Stimulated activated naive CD8-positive, alpha-beta T cell treated with anti-CD3 and anti-CD28 coated beads, Interleukin-15, amount 100 ng/mL, for 72 hours (primary cell): Measurements from ENCODE around the gene FYCO1.
A peak's percentile ranks its signal among the peaks of the same experiment; 100 is the strongest.

Source experiments
- ATAC-seq: fragments of 150-1000 bp; cut with Tn5 transposase; 2 replicates; pipeline ENCODE4 v1.10.0; 2021; ENCODE audit warnings: mild to moderate bottlenecking, moderate library complexity
- DNase-seq, 2 donors: peaks; one replicate each; pipeline ENCODE4 v3.0.0; 2021 to 2022
- H3K27ac Mint-ChIP-seq, 2 donors: one replicate each; pipeline ENCODE4 v1.8.0; 2022; ENCODE audit warnings: mild to moderate bottlenecking in 2 of 2, mixed read lengths in 2 of 2, moderate library complexity in 2 of 2
- H3K27me3 Mint-ChIP-seq: one replicate; pipeline ENCODE4 v1.8.0; 2022; ENCODE audit warnings: mixed read lengths
- H3K4me1 Mint-ChIP-seq: one replicate; pipeline ENCODE4 v1.8.0; 2022; ENCODE audit warnings: mild to moderate bottlenecking, mixed read lengths
- H3K4me3 Mint-ChIP-seq, 2 donors: one replicate each; pipeline ENCODE4 v1.8.0; 2022; ENCODE audit warnings: mild to moderate bottlenecking in 2 of 2, mixed read lengths in 2 of 2, moderate library complexity in 1 of 2
- H3K9me3 Mint-ChIP-seq, 2 donors: one replicate each; pipeline ENCODE4 v1.8.0; 2022; ENCODE audit warnings: mixed read lengths in 2 of 2

FYCO1 gene

DNA sequence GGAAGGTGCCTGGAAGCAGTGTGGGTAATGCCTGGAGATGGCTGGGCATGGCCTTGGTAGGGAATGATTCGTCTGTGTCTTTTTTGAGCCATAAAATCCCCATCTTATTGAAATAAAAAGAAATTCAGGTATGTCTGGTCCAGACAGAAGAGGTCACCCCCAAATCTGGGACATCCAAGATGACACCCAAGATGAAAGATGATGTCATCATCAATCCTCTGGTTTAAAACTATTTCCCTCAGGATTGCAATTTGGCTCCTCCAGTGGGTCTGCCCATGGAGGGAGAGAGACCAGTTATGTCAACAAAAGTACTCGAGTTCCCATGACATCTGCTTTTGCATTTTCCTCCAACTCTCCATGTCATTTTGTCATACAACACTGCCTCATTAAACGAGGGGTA lies 126.0 kb downstream of the FYCO1 start:
- H3K27me3 Mint-ChIP-seq: peaks cover 84% of the 10 kb centered on the region
- H3K27ac Mint-ChIP-seq: peak overlapping the region in 1 of 2 donors; percentile 55
- no peak overlapping the region for H3K4me3 Mint-ChIP-seq
- H3K9me3 Mint-ChIP-seq: peaks cover 7 to 9% of the 10 kb centered on the region in 2 donors
- peaks cover 52% of the 10 kb centered on the region for H3K4me1 Mint-ChIP-seq
- DNase-seq (no peak), ATAC-seq (no peak)

DNA sequence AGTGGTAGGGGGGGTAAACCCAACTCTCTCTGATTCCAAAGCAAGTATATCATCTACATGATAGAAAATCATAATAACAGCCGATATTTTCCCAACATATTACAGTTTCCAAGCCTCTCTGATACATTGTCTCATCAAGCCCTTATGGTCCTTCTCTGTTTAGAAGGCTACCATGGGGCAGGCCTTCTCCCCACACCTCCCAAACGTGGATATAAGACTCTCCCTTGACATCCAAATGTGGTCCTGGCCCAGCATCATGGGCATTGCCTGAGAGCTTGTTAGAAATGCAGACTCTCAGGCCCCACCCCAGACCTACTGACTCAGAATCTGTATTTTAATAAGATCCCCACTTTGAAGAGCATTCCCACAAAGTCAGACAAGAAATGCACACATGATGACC lies 127.0 kb downstream of the FYCO1 start:
- Mint-ChIP-seq H3K27ac (no peak overlapping the region), H3K9me3 (peaks cover 4 to 7% of the 10 kb centered on the region in 2 donors), H3K4me1 (peaks cover 54% of the 10 kb centered on the region), H3K4me3 (no peak overlapping the region), H3K27me3 (peaks cover 78% of the 10 kb centered on the region)
- ATAC-seq (no peak), DNase-seq (no peak)

DNA sequence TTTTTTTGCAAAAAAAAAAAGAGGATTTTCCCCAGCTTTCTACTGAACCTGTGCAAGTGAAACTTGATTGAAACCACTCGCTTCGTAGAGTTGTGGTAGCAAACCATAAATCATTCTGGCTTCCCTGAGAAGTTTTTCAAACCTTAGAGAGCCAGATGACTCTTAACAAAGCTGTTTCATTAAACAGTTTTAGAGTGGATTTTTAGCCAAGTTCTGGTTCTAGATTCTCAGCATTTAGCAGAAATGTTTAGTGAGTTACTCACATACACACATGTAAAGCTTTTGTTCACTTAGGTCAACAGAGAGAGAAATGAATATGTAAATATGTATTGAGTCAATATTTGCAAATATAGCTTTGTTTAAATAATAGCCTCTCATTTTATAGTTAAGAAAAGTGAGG lies 127.4 kb downstream of the FYCO1 start:
- no peak for ATAC-seq
- Mint-ChIP-seq H3K27me3 (peaks cover 78% of the 10 kb centered on the region), H3K9me3 (peaks cover 5 to 7% of the 10 kb centered on the region in 2 donors), H3K4me1 (peaks cover 58% of the 10 kb centered on the region), H3K4me3 (no peak overlapping the region), H3K27ac (no peak overlapping the region)
- DNase-seq: no peak
